ENCODE measurements around the gene SEM1. TPM values are rescaled to one million over a fixed set of nuclear protein-coding genes. Genes with fewer than 3 reads are reported as not detected.

The SEM1 gene
- total and polyA plus RNA-seq, 9 of the 15 experiments (the other 6 are each of a cell fraction or from before 2014, with no cell fraction given): 74.7 to 938 (median 454) TPM

DNA sequence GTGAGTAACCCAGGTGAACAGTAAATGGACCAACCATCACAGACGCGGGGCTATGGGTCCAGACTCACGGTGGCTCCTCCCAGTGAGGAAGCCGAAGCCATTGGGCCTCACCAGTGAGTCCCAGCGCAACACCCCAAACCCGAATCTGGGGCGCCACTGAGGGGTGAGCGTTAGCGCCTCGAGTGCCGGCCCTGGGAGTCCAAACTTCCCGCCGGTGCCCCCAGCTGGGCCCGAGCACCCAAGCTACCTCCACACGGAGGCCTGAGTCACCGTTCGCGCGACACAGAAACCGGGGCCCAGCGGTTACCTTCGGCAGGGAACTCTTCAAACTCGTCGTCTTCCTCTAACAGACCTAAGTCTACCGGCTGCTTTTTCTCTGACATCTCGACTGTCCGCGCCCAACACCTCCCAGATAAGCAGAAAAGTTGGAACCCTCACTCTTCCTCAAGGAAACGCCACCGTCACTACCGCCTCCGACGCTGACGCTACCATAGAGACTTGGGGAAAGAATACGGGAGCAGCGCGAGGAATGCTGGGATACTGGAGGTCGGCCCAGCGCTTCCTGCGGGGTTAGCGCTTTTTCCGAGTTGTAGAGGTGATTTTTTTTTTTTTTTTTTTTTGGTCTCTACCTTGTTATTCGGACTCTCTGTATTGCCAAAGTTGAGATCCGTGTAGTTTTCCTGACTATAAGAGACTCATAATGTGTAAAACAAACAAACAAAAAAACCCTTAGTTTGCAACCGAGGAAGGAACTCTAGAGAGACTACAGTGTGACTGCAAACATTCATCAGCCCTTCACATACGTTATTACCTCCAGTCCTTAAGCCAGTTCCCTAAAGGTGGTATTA, at the start of gene SEM1 (continued):
- TF ChIP-seq HEY1 (CRISPR knock-in tag; IDR thresholded peaks at IDR 0.05; ENCODE audit: borderline replicate concordance): no peak
- TF ChIP-seq POU5F1 (IDR thresholded peaks at IDR 0.05; ENCODE audit: borderline replicate concordance, low read depth, low read length, partially characterized antibody): no peak
- TF ChIP-seq E2F3 (CRISPR knock-in tag; IDR thresholded peaks at IDR 0.05): peak; percentile 72; the same call in 1 of the 2 replicates
- TF ChIP-seq CEBPG (CRISPR knock-in tag; IDR thresholded peaks at IDR 0.05): no peak; the same call in 1 of the 2 replicates
- TF ChIP-seq CEBPG (tag; conservative IDR thresholded peaks at IDR 0.05 in 1 of 2, IDR thresholded peaks at IDR 0.05 in 1 of 2): no peak
- TF ChIP-seq GTF2E2 (tag; IDR thresholded peaks at IDR 0.05): peak; percentile 66; the same call in 1 of the 2 replicates
- no peak for TF ChIP-seq NFYB (IDR thresholded peaks at IDR 0.05; ENCODE audit: extremely low read depth, insufficient read length)
- 0 out of 2 replicates have a peak, but pooled peaks have one; percentile 10 for TF ChIP-seq ZSCAN29 (IDR thresholded peaks at IDR 0.05)
- TF ChIP-seq RBFOX2 (IDR thresholded peaks at IDR 0.05; ENCODE audit: low read depth, low read length): peak; percentile 87
- TF ChIP-seq ZNF124 (CRISPR knock-in tag; IDR thresholded peaks at IDR 0.05): no peak
- TF ChIP-seq NONO (IDR thresholded peaks at IDR 0.05; ENCODE audit: low read depth in 2 of 2, low read length in 1 of 2): no peak
- TF ChIP-seq EWSR1 (IDR thresholded peaks at IDR 0.05; ENCODE audit: borderline replicate concordance, low read depth, partially characterized antibody): no peak
- TF ChIP-seq ILF3 (IDR thresholded peaks at IDR 0.05; ENCODE audit: borderline replicate concordance): no peak; the same call in 1 of the 2 replicates
- TF ChIP-seq XRCC5 (IDR thresholded peaks at IDR 0.05; ENCODE audit: low read depth, low read length): no peak
- no peak for TF ChIP-seq ARHGAP35 (IDR thresholded peaks at IDR 0.05; ENCODE audit: partially characterized antibody)
- no peak; the same call in 1 of the 2 replicates for TF ChIP-seq ATF1 (CRISPR knock-in tag; IDR thresholded peaks at IDR 0.05)
- peak; percentile 95 for TF ChIP-seq ATF1 (tag; IDR thresholded peaks at IDR 0.05)
- TF ChIP-seq, protein P1, sequence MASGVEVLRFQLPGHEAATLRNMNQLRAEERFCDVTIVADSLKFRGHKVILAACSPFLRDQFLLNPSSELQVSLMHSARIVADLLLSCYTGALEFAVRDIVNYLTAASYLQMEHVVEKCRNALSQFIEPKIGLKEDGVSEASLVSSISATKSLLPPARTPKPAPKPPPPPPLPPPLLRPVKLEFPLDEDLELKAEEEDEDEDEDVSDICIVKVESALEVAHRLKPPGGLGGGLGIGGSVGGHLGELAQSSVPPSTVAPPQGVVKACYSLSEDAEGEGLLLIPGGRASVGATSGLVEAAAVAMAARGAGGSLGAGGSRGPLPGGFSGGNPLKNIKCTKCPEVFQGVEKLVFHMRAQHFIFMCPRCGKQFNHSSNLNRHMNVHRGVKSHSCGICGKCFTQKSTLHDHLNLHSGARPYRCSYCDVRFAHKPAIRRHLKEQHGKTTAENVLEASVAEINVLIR (CRISPR knock-in tag; IDR thresholded peaks at IDR 0.05): peak; percentile 60; the same call in 1 of the 2 replicates
- TF ChIP-seq, protein P2, sequence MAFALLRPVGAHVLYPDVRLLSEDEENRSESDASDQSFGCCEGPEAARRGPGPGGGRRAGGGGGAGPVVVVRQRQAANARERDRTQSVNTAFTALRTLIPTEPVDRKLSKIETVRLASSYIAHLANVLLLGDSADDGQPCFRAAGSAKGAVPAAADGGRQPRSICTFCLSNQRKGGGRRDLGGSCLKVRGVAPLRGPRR (CRISPR knock-in tag; IDR thresholded peaks at IDR 0.05): no peak
- peak in 1 of 2 experiments; percentile 60 for TF ChIP-seq AFF1 (IDR thresholded peaks at IDR 0.05; ENCODE audit: low read depth in 1 of 2, partially characterized antibody in 2 of 2)
- no peak for TF ChIP-seq MTA2 (IDR thresholded peaks at IDR 0.05; ENCODE audit: low read depth)
- TF ChIP-seq HSF4 (CRISPR knock-in tag; IDR thresholded peaks at IDR 0.05; ENCODE audit: borderline replicate concordance): no peak
- TF ChIP-seq KAT7 (CRISPR knock-in tag; IDR thresholded peaks at IDR 0.05; ENCODE audit: borderline replicate concordance): peak; percentile 88; the same call in 1 of the 2 replicates
